Thyroid gland (tissue), 4 donors: ENCODE results near the gene SLC30A2.

Source experiments
- CTCF ChIP-seq, 6 experiments: fragments of 200-600 bp in 3 of 6; fragments of 450-650 bp in 3 of 6; sonication (generic) in 3 of 6; IDR thresholded peaks; one replicate each; pipeline ENCODE4 v1.5.1; 2016 to 2019; ENCODE audit warnings: antibody characterized with exemption in 6 of 6, mild to moderate bottlenecking in 2 of 6, inconsistent platforms in 1 of 6, moderate library complexity in 1 of 6
- POLR2A ChIP-seq, 2 donors: fragments of 450-650 bp; IDR thresholded peaks; one replicate each; pipeline ENCODE4 v1.6.1; 2017; ENCODE audit warnings: antibody characterized with exemption in 2 of 2, mild to moderate bottlenecking in 2 of 2, moderate library complexity in 1 of 2

- no peak for TF ChIP-seq POLR2A (IDR thresholded peaks at IDR 0.05)
- TF ChIP-seq CTCF (IDR thresholded peaks at IDR 0.05): no peak
These were observed 30.6 kb downstream of the SLC30A2 start for GRCh38 chr1:26015358-26015757.
